K562 (cell line): ENCODE measurements around the gene NRSN2. TPM values are rescaled to one million over a fixed set of nuclear protein-coding genes. Genes with fewer than 3 reads are reported as not detected.

Source experiments
- ARID2 ChIP-seq: fragments of 450-650 bp; IDR thresholded peaks from 2 replicates; pipeline ENCODE4 v1.6.1; 2017; ENCODE audit warnings: antibody characterized with exemption, mild to moderate bottlenecking
- ARNT ChIP-seq, 2 experiments: fragments of 450-650 bp; IDR thresholded peaks; 2 replicates each; pipeline ENCODE4 v1.6.1; 2016; ENCODE audit warnings: mild to moderate bottlenecking in 1 of 2
- BACH1 ChIP-seq: fragments of 200-800 bp; sonication (Bioruptor generic); IDR thresholded peaks from 2 replicates; pipeline ENCODE4 v1.6.1; 2016; ENCODE audit warnings: missing genetic modification characterization, missing compliant biosample characterization
- COPS2 ChIP-seq: fragments of 450-650 bp; conservative IDR thresholded peaks from 2 replicates; pipeline ENCODE4 v1.6.1; 2016; ENCODE audit warnings: mild to moderate bottlenecking, moderate library complexity
- FOXA1 ChIP-seq: fragments of 450-650 bp; IDR thresholded peaks from 2 replicates; pipeline ENCODE4 v1.6.1; 2016; ENCODE audit warnings: mild to moderate bottlenecking, borderline replicate concordance
- HMGXB4 ChIP-seq: sonication (generic); formaldehyde crosslinking; IDR thresholded peaks from 2 replicates; pipeline ENCODE4 v1.8.1; 2023; ENCODE audit warnings: mild to moderate bottlenecking, missing genetic modification reagents
- IRF1 ChIP-seq: sonication (generic); formaldehyde crosslinking; IDR thresholded peaks from 2 replicates; pipeline ENCODE4 v1.8.0; 2022; ENCODE audit warnings: missing genetic modification reagents, mild to moderate bottlenecking, borderline replicate concordance
- LEF1 ChIP-seq: fragments of 450-650 bp; IDR thresholded peaks from 2 replicates; pipeline ENCODE4 v1.6.1; 2016; ENCODE audit warnings: mild to moderate bottlenecking
- MAFG ChIP-seq: fragments of 450-650 bp; conservative IDR thresholded peaks from 2 replicates; pipeline ENCODE4 v1.6.1; 2016; ENCODE audit warnings: missing genetic modification characterization, missing compliant biosample characterization
- MXI1 ChIP-seq: IDR thresholded peaks from 2 replicates; pipeline ENCODE4 v1.6.1; 2011; ENCODE audit warnings: low read depth, mild to moderate bottlenecking, improper control_type of control experiment, low read length
- NCOA6 ChIP-seq: fragments of 450-650 bp; IDR thresholded peaks from 2 replicates; pipeline ENCODE4 v1.6.1; 2017; ENCODE audit warnings: mild to moderate bottlenecking
- ZKSCAN8 ChIP-seq: fragments of 200-800 bp; sonication (Bioruptor generic); IDR thresholded peaks from 2 replicates; pipeline ENCODE4 v1.6.1; 2016; ENCODE audit warnings: missing genetic modification characterization, missing compliant biosample characterization
- ZNF316 ChIP-seq: fragments of 450-650 bp; IDR thresholded peaks from 2 replicates; pipeline ENCODE4 v1.6.1; 2016
- polyA plus RNA-seq, 8 experiments: library from polyadenylated mRNA; depleted of rRNA in 4 of 8; stranded (reverse) in 5 of 8; unstranded in 3 of 8; fragments of >200 nt; fragmentation: Nextera tagmentation in 2 of 8; fragmentation: Illumina TruSeq in 1 of 8; extraction: Ambion mirVana in 2 of 8; extraction: Trizol in 1 of 8; gene quantifications; 2 replicates each; pipeline versions ENCODE4 v1.2.1 to v1.2.3, GENCODE V29; 2011 to 2014; ENCODE audit warnings: inconsistent platforms in 1 of 8, missing spikeins in 1 of 8
- total RNA-seq, 7 experiments: library from RNA; depleted of rRNA in 6 of 7; stranded (reverse); fragments of >200 nt in 6 of 7; fragmentation: Illumina TruSeq in 2 of 7; extraction: Trizol in 2 of 7; gene quantifications; 2 replicates each; pipeline versions ENCODE4 v1.2.1 to v1.2.3, GENCODE V29; 2011 to 2021; ENCODE audit warnings: low replicate concordance in 1 of 7
- TF ChIP-seq, protein P1 (sequence below): fragments of 250-450 bp; sonication (Bioruptor Pico); IDR thresholded peaks from 2 replicates; pipeline ENCODE4 v1.5.0; 2022; ENCODE audit warnings: mild to moderate bottlenecking
- TF ChIP-seq, protein P2 (sequence below): sonication (generic); formaldehyde crosslinking; IDR thresholded peaks from 2 replicates; pipeline ENCODE4 v1.8.0; 2023; ENCODE audit warnings: missing genetic modification reagents, mild to moderate bottlenecking, borderline replicate concordance

NRSN2 gene
- total and polyA plus RNA-seq, 9 of the 15 experiments (the other 6 are each of a cell fraction or from before 2014, with no cell fraction given) = 7.5 to 29.7 (median 11.1) TPM

- no peak for TF ChIP-seq HMGXB4 (CRISPR knock-in tag)
- TF ChIP-seq IRF1 (CRISPR knock-in tag) = no peak
- TF ChIP-seq COPS2 = no peak
- TF ChIP-seq, protein P1, sequence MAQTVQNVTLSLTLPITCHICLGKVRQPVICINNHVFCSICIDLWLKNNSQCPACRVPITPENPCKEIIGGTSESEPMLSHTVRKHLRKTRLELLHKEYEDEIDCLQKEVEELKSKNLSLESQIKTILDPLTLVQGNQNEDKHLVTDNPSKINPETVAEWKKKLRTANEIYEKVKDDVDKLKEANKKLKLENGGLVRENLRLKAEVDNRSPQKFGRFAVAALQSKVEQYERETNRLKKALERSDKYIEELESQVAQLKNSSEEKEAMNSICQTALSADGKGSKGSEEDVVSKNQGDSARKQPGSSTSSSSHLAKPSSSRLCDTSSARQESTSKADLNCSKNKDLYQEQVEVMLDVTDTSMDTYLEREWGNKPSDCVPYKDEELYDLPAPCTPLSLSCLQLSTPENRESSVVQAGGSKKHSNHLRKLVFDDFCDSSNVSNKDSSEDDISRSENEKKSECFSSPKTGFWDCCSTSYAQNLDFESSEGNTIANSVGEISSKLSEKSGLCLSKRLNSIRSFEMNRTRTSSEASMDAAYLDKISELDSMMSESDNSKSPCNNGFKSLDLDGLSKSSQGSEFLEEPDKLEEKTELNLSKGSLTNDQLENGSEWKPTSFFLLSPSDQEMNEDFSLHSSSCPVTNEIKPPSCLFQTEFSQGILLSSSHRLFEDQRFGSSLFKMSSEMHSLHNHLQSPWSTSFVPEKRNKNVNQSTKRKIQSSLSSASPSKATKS (CRISPR knock-in tag) = no peak
- TF ChIP-seq FOXA1 = no peak
- TF ChIP-seq MAFG (tag) = no peak
- TF ChIP-seq LEF1 = 0 out of 2 replicates have a peak, but pooled peaks have one; percentile 41
- TF ChIP-seq, protein P2, sequence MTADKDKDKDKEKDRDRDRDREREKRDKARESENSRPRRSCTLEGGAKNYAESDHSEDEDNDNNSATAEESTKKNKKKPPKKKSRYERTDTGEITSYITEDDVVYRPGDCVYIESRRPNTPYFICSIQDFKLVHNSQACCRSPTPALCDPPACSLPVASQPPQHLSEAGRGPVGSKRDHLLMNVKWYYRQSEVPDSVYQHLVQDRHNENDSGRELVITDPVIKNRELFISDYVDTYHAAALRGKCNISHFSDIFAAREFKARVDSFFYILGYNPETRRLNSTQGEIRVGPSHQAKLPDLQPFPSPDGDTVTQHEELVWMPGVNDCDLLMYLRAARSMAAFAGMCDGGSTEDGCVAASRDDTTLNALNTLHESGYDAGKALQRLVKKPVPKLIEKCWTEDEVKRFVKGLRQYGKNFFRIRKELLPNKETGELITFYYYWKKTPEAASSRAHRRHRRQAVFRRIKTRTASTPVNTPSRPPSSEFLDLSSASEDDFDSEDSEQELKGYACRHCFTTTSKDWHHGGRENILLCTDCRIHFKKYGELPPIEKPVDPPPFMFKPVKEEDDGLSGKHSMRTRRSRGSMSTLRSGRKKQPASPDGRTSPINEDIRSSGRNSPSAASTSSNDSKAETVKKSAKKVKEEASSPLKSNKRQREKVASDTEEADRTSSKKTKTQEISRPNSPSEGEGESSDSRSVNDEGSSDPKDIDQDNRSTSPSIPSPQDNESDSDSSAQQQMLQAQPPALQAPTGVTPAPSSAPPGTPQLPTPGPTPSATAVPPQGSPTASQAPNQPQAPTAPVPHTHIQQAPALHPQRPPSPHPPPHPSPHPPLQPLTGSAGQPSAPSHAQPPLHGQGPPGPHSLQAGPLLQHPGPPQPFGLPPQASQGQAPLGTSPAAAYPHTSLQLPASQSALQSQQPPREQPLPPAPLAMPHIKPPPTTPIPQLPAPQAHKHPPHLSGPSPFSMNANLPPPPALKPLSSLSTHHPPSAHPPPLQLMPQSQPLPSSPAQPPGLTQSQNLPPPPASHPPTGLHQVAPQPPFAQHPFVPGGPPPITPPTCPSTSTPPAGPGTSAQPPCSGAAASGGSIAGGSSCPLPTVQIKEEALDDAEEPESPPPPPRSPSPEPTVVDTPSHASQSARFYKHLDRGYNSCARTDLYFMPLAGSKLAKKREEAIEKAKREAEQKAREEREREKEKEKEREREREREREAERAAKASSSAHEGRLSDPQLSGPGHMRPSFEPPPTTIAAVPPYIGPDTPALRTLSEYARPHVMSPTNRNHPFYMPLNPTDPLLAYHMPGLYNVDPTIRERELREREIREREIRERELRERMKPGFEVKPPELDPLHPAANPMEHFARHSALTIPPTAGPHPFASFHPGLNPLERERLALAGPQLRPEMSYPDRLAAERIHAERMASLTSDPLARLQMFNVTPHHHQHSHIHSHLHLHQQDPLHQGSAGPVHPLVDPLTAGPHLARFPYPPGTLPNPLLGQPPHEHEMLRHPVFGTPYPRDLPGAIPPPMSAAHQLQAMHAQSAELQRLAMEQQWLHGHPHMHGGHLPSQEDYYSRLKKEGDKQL = no peak
- no peak for TF ChIP-seq NCOA6
- no peak for TF ChIP-seq ZNF316
- no peak for TF ChIP-seq ARID2
- TF ChIP-seq BACH1 = no peak; the same call in 1 of the 2 replicates
- no peak for TF ChIP-seq MXI1
- TF ChIP-seq ARNT (IDR thresholded peaks at IDR 0.05) = peak in 1 of 2 experiments; percentile 20; a peak in 2 of 4 replicates
- TF ChIP-seq ZKSCAN8 (CRISPR knock-in tag) = peak; percentile 55; the same call in 1 of the 2 replicates
Measured at GRCh38 chr20:373171-373890, 26.4 kb downstream of the NRSN2 start (continued).
